D721Med (cell line): Measurements from ENCODE around the gene ZNF492.

Source experiments
- DNase-seq: peaks from one replicate; pipeline ENCODE4 v3.0.0; 2011; ENCODE audit warnings: low spot score; ENCODE audit not compliant: insufficient read length
- FAIRE-seq: peaks from 2 replicates; lab custom pipeline; 2011; peaks lifted over from hg19 to GRCh38; lab: Jason Lieb, UNC
- TF ChIP-seq, protein P1 (sequence below): IDR thresholded peaks from 2 replicates; pipeline ENCODE4 v1.5.1; 2012; ENCODE audit warnings: mild to moderate bottlenecking, control low read depth; ENCODE audit not compliant: insufficient read depth; ENCODE audit errors: missing control alignments

The ZNF492 gene

DNA sequence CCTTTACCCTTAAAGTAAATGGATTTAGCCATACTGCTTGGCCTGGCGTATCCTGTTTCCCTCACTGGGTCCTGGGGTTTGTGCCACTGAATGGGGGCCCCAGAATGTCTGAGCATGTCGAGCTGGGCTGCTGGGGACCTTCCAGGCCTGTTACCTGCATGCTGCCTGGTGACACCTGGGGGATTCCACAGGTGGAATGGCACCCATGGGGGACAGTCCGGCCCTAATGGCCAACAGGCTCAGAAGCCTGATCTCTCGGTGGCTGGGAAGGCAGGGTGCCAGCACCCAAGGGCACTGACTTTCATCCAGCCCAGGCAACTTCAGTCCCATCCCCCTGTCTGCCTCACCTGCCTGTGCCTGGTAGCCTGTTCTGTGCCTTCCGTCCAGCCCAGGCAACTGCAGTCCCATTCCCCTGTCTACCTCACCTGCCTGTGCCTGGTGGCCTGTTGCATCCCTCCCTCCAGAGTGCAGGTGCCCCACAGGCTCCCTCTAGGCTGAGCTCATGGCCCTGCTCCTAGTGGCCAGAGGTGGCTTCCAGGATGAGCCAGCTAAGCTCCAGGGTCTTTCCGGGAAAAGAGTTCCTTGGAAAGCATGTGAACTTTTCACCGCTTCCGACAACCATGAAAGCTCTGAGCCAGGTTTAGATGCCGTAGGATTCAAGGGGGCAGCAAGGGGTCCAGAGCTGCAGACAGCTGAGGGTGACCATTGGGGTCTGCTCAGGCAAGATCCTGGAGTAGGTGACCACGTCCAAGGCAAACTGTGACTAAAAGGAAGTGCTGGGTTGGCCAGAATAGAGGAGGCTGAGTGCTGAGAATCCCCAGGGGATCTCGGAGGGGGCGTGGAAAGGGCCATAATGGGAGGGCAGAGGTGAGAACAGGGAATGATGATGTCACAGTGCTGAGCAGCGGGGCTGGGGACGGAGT lies 30.3 kb upstream of the ZNF492 start:
- FAIRE-seq (no peak), DNase-seq (no peak)

DNA sequence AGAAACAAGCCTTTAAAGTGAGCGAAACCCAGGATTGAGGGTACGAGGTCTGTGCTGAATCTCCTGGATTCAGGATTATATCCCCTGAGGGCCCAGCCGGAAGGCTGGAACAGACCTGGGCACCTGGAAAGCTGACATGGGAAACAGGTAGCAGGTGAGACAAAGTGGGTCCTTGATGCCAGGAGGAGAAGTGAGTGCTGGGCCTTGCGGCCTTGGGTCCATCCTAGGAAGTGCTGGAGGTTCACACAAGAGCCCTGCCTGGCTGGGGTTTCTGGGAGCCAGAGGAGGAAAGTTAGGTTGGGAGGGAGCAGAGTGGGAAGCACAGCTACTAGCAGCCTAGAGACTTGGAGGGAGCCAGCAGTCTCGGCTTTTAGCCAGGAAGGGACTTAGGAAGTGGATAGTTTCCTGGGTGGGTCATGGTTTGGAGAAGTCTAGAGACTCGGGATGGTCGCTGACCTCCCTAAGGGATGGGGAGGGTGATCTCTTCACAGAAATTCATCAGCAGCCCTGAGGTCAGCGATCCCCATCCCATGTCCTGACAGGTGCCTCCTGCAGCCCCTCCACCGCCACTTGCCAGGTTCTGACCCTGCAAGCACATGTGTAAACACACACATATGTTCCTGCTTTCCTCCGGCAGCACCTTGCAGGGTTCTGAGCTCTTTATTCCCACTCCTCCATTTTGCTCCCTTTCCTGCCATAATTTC lies 29.4 kb upstream of the ZNF492 start:
- no peak for FAIRE-seq
- no peak for DNase-seq
- TF ChIP-seq, protein P1, sequence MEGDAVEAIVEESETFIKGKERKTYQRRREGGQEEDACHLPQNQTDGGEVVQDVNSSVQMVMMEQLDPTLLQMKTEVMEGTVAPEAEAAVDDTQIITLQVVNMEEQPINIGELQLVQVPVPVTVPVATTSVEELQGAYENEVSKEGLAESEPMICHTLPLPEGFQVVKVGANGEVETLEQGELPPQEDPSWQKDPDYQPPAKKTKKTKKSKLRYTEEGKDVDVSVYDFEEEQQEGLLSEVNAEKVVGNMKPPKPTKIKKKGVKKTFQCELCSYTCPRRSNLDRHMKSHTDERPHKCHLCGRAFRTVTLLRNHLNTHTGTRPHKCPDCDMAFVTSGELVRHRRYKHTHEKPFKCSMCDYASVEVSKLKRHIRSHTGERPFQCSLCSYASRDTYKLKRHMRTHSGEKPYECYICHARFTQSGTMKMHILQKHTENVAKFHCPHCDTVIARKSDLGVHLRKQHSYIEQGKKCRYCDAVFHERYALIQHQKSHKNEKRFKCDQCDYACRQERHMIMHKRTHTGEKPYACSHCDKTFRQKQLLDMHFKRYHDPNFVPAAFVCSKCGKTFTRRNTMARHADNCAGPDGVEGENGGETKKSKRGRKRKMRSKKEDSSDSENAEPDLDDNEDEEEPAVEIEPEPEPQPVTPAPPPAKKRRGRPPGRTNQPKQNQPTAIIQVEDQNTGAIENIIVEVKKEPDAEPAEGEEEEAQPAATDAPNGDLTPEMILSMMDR, result no peak

More for the DNA sequence above, 30.3 kb upstream of the ZNF492 start:
- TF ChIP-seq, protein P1, result no peak

DNA sequence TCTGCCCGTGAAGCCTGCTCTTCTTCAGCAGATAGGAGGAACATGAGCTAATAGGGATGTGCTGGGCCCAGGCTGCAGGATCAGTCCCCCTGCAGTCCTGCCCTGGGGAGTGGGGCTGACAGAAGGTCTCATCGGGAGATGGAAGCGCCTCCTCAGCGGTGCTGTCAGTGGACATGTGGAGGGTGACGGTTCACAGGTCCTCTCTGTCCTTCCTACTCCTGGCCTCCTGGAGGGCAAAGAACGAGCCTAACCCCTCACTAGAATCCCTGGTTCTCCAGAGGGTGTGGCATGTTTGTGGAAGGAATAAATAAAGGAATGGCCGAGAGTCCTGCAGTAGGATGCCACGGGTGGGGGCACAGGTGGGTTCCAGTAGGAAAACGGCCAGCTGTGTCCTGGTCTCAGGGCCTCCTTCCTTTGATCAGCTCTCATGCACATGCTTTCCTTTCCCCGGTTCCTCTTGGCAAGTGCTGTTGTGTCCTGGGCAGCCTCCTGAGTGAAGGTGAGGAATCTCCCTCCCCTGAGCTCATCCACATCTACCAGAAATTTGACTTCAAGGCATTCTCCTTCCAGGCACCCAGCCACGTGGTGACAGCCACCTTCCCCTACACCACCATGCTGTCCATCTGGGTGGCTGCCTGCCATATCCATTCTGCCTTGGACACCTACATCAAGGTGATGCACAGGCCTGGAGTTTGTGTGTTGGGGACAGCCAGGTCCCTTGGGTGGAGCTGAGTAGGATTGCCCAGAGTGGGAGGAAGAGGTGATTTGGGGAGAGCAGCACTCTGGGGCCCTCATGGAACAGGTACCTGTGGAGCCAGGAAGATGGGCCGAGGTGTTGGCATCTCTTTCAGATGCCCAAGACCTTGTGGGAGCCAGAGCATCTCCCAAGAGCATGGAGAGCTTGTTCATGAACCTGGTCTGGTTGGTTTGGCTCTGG lies 28.6 kb upstream of the ZNF492 start:
- FAIRE-seq, result no peak
- TF ChIP-seq, protein P1, result no peak

DNA sequence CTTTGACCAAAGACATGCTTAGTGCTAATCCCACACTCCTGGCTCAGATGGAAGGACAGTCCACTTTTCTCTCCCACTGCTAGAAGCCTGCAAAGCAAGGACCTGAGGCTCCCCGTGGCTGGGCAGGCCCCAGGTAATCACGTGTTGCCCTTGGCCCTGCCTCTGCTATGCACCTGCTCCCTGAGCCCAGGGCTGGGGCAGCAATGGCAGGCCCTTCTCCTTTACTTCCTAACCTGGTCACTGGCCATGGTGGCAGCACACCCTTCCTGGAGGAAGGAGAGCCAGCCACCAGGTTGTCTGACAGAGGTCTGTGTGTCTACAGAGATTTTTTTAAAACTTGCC lies 27.9 kb upstream of the ZNF492 start:
- FAIRE-seq (no peak), DNase-seq (no peak)
- TF ChIP-seq, protein P1, result no peak

More for the DNA sequence above, 28.6 kb upstream of the ZNF492 start:
- no peak for DNase-seq

DNA sequence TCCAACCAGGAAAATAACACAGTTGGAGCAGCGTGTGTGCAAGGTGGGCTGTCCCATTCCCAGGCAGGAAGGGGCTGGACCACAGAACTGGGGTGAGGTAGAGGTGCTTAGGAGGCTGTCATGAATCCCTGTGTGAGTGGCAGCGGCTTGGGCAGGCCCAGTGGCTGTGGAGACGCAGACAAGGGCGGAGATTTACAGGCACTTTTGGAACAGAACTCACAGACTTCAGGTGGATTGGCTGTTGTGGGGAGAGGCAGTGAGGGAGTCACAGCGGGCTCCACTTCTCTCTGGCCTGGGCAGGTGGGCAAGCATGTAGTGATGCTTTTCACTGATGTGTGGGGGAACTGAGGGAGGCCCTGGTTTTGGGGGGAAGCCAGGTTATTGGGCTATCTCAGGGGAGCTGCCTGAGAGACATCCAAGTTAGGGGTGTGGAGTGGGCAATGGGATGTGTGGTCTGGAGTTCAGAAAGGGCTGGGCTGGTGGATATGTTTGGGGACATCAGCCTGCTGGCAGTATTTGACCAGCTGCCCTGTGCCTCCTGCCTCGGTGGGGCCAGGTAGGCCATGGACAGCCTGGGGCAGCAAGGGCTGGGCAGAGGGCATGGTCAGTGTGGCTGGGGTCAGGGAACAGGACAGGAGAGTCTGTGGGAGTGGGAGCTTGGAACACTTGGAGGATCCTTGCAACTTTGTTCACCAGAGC lies 27.0 kb upstream of the ZNF492 start:
- TF ChIP-seq, protein P1, result no peak
- DNase-seq, result no peak
- FAIRE-seq, result no peak
